ENCODE measurements around the gene MEGF6. TPM values are rescaled to one million over a fixed set of nuclear protein-coding genes. Genes with fewer than 3 reads are reported as not detected.

The MEGF6 gene
- total RNA-seq, 2 experiments from 2014 or later, result 57.5 to 62.2 TPM

DNA sequence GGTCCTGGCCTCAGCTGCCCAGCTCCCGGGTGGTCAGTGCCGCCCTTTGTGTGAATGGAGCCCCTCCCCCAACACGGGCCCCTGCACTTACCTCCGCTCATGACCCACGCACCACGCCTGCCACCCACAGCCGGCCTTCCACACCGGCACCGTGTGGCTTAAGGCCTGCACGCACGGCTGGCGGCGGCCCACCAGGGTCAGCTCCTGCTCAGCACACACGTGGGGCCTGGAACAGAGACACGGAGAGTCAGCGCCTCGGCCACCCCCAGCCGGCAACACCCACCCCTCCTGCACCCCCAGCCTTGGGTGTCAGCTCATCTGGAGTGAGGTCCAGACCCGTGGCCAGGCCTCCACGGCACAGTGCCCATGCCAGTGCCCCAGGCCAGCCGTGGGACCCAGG lies 8.9 kb downstream of the MEGF6 start:
- peaks cover 0 to 2% of the 10 kb centered on the region in 2 experiments for H3K27me3 ChIP-seq (ENCODE audit: control insufficient read depth in 1 of 2, insufficient read depth in 2 of 2, low read length in 2 of 2)
- intact Hi-C loops (cut with DNase I, micrococcal nuclease), result no loop called here
- Mint-ChIP-seq H3K36me3 (ENCODE audit: low read depth) (no peaks in the 10 kb centered on the region), H3K4me1 (ENCODE audit: low read depth) (peaks cover 11% of the 10 kb centered on the region), H3K27me3 (no peaks in the 10 kb centered on the region), H3K27ac (no peak overlapping the region), H3K4me3 (no peak overlapping the region), H3K9me3 (no peaks in the 10 kb centered on the region)
- no peak overlapping the region for H3K4me3 ChIP-seq (ENCODE audit: low read length)
- no peak overlapping the region for H3K27ac ChIP-seq (ENCODE audit: low read depth in 1 of 2, low read length in 2 of 2)
- CTCF ChIA-PET, result no interaction called here
- ATAC-seq (ENCODE audit: poor library complexity) (no peak), DNase-seq (no peak)
- peaks cover 26% of the 10 kb centered on the region for H3K4me1 ChIP-seq (ENCODE audit: insufficient read depth, low read length)
- TF ChIP-seq, protein P1, sequence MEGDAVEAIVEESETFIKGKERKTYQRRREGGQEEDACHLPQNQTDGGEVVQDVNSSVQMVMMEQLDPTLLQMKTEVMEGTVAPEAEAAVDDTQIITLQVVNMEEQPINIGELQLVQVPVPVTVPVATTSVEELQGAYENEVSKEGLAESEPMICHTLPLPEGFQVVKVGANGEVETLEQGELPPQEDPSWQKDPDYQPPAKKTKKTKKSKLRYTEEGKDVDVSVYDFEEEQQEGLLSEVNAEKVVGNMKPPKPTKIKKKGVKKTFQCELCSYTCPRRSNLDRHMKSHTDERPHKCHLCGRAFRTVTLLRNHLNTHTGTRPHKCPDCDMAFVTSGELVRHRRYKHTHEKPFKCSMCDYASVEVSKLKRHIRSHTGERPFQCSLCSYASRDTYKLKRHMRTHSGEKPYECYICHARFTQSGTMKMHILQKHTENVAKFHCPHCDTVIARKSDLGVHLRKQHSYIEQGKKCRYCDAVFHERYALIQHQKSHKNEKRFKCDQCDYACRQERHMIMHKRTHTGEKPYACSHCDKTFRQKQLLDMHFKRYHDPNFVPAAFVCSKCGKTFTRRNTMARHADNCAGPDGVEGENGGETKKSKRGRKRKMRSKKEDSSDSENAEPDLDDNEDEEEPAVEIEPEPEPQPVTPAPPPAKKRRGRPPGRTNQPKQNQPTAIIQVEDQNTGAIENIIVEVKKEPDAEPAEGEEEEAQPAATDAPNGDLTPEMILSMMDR (IDR thresholded peaks at IDR 0.05), result no peak
- POLR2A ChIA-PET, result no interaction called here
- H3K36me3 ChIP-seq (ENCODE audit: insufficient read depth, low read length), result no peaks in the 10 kb centered on the region
- H3K9me3 ChIP-seq (ENCODE audit: control insufficient read depth in 1 of 2, insufficient read depth in 1 of 2, low read length in 2 of 2), result peaks cover 0 to 8% of the 10 kb centered on the region in 2 experiments

DNA sequence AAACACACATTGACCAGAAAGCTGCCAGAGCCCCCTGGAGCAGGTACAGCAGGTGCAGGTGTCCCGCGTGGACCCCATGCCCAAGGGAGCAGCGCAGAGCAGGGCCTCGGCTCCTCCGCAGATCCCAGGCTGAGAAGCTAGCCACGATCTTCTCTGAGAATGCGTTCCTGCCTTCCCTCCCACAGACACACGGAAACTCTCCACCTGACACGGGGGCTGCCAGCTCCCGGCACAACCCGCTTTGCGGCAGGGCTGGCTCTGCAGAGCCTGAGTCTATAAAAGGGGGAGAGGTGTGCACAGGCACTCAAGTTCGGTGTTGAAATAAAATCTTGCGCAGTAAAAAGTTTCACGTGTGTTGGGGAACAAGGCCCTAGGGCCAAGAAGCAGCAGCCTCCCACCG lies 9.6 kb downstream of the MEGF6 start:
- ChIA-PET POLR2A (no interaction called here), CTCF (no interaction called here)
- Mint-ChIP-seq H3K36me3 (ENCODE audit: low read depth) (no peaks in the 10 kb centered on the region), H3K4me1 (ENCODE audit: low read depth) (peaks cover 16% of the 10 kb centered on the region), H3K9me3 (no peaks in the 10 kb centered on the region), H3K27me3 (no peaks in the 10 kb centered on the region), H3K27ac (no peak overlapping the region), H3K4me3 (no peak overlapping the region)
- intact Hi-C loops (cut with DNase I, micrococcal nuclease), result no loop called here
- ATAC-seq (ENCODE audit: poor library complexity) (no peak), DNase-seq (no peak)
- Histone ChIP-seq H3K9me3 (ENCODE audit: control insufficient read depth in 1 of 2, insufficient read depth in 1 of 2, low read length in 2 of 2) (peaks cover 0 to 8% of the 10 kb centered on the region in 2 experiments), H3K4me1 (ENCODE audit: insufficient read depth, low read length) (peaks cover 33% of the 10 kb centered on the region), H3K36me3 (ENCODE audit: insufficient read depth, low read length) (no peaks in the 10 kb centered on the region), H3K27me3 (ENCODE audit: control insufficient read depth in 1 of 2, insufficient read depth in 2 of 2, low read length in 2 of 2) (peaks cover 0 to 2% of the 10 kb centered on the region in 2 experiments), H3K27ac (ENCODE audit: low read depth in 1 of 2, low read length in 2 of 2) (no peak overlapping the region), H3K4me3 (ENCODE audit: low read length) (no peak overlapping the region)
- TF ChIP-seq, protein P1 (IDR thresholded peaks at IDR 0.05), result no peak

DNA sequence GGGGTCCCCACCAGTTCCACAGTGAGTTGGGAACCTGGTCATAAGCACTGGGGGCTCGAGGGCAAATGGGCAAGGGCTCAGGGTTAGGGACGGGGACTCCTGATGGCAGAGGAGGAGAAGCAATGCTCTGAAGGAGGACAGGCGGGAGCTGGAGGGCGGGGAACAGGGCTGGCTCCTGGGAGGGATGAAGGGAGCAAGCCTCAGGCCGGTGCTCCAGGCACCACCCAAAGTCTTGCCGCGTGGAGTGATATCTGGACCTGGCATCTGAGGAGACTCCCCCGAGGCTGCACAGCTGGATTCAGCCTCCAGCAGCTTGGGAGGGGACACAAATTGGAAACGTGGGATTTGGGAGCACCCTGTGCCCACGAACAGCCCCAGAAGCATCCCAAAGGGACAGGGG lies 11.0 kb downstream of the MEGF6 start:
- no peak for DNase-seq
- Histone ChIP-seq H3K4me3 (ENCODE audit: low read length) (no peak overlapping the region), H3K4me1 (ENCODE audit: insufficient read depth, low read length) (peaks cover 34% of the 10 kb centered on the region), H3K27ac (ENCODE audit: low read depth in 1 of 2, low read length in 2 of 2) (no peak overlapping the region), H3K9me3 (ENCODE audit: control insufficient read depth in 1 of 2, insufficient read depth in 1 of 2, low read length in 2 of 2) (peaks cover 0 to 8% of the 10 kb centered on the region in 2 experiments), H3K36me3 (ENCODE audit: insufficient read depth, low read length) (no peaks in the 10 kb centered on the region), H3K27me3 (ENCODE audit: control insufficient read depth in 1 of 2, insufficient read depth in 2 of 2, low read length in 2 of 2) (peaks cover 0 to 2% of the 10 kb centered on the region in 2 experiments)
- Mint-ChIP-seq H3K36me3 (ENCODE audit: low read depth) (no peaks in the 10 kb centered on the region), H3K4me3 (no peak overlapping the region), H3K9me3 (no peaks in the 10 kb centered on the region), H3K4me1 (ENCODE audit: low read depth) (peaks cover 19% of the 10 kb centered on the region), H3K27ac (no peak overlapping the region), H3K27me3 (no peaks in the 10 kb centered on the region)
- ChIA-PET CTCF (no interaction called here), POLR2A (interaction anchor here (0.8 kb wide), 1 partner anchor 1035 kb away, joined by 3 read pairs; no protein-coding TSS in a partner anchor)
- intact Hi-C loops (cut with DNase I, micrococcal nuclease), result no loop called here
- TF ChIP-seq, protein P1 (IDR thresholded peaks at IDR 0.05), result no peak
- no peak for ATAC-seq (ENCODE audit: poor library complexity)

Data from CD4-positive, alpha-beta T cell (primary cell).